ENCODE data around the gene NTM. TPM values are rescaled to one million over a fixed set of nuclear protein-coding genes. Genes with fewer than 3 reads are reported as not detected.

Gene NTM
- total RNA-seq, 2 donors from 2014 or later: 1.7 to 3.6 TPM

GRCh38 chr11:131868629-131869507, 498.5 kb downstream of the NTM start:
- no peak for DNase-seq
- Histone ChIP-seq H3K27ac (ENCODE audit: low read depth, low read length) (no peak overlapping the region), H3K27me3 (ENCODE audit: control insufficient read depth, insufficient read depth, low read length, poor library complexity, severe bottlenecking) (peaks cover 19% of the 10 kb centered on the region), H3K9me3 (ENCODE audit: control insufficient read depth, low read length) (no peaks in the 10 kb centered on the region), H3K4me1 (ENCODE audit: control insufficient read depth, insufficient read depth, low read length) (no peaks in the 10 kb centered on the region), H3K36me3 (ENCODE audit: control insufficient read depth, insufficient read depth, low read length) (no peaks in the 10 kb centered on the region), H3K4me3 (ENCODE audit: low read length) (no peak overlapping the region), H3K9ac (ENCODE audit: extremely low read depth, low read length, poor library complexity, severe bottlenecking) (no peak overlapping the region)
- Mint-ChIP-seq H3K27me3 (ENCODE audit: insufficient read depth) (peaks cover 10% of the 10 kb centered on the region), H3K9me3 (no peaks in the 10 kb centered on the region), H3K36me3 (ENCODE audit: low read depth) (no peaks in the 10 kb centered on the region), H3K4me1 (peaks cover 4% of the 10 kb centered on the region), H3K27ac (no peak overlapping the region), H3K4me3 (no peak overlapping the region)
- 90 to 97% methylated on average over 11 to 17 of the region's 18 CpGs for WGBS, 2 experiments (ENCODE audit: insufficient coverage in 1 of 2, insufficient read length in 1 of 2)
- no peak for TF ChIP-seq CTCF (conservative IDR thresholded peaks at IDR 0.05)

DNA sequence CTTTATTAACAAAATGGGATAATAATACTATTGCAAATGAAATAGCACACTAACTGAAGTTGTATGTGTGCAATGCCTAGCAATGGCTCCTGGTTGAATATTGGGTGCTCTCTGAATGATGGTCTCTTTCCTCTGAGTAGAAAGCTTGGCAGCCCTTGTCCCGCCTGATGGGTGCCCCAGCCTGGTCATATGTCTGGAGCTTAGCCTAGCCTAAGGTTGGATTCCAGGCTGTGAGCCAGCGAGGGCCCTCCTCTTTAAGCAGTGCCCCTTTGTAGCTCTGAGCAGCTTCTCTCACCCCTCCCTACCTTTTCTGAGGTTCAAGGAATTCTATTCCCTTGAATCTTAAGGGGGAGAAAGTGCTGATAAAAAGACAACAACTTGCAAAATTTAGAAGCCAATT, 499.9 kb downstream of the NTM start:
- peaks cover 4% of the 10 kb centered on the region for H3K4me1 Mint-ChIP-seq
- no peaks in the 10 kb centered on the region for H3K36me3 Mint-ChIP-seq (ENCODE audit: low read depth)
- H3K9me3 Mint-ChIP-seq: no peaks in the 10 kb centered on the region
- H3K4me3 ChIP-seq (ENCODE audit: low read length): no peak overlapping the region
- 91 to 100% methylated on average over 1 to 2 of the region's 2 CpGs for WGBS, 2 experiments (ENCODE audit: insufficient coverage in 1 of 2, insufficient read length in 1 of 2)
- H3K36me3 ChIP-seq (ENCODE audit: control insufficient read depth, insufficient read depth, low read length): no peaks in the 10 kb centered on the region
- H3K9me3 ChIP-seq (ENCODE audit: control insufficient read depth, low read length): no peaks in the 10 kb centered on the region
- no peaks in the 10 kb centered on the region for H3K4me1 ChIP-seq (ENCODE audit: control insufficient read depth, insufficient read depth, low read length)
- peaks cover 19% of the 10 kb centered on the region for H3K27me3 ChIP-seq (ENCODE audit: control insufficient read depth, insufficient read depth, low read length, poor library complexity, severe bottlenecking)
- no peak overlapping the region for H3K4me3 Mint-ChIP-seq
- no peak overlapping the region for H3K9ac ChIP-seq (ENCODE audit: extremely low read depth, low read length, poor library complexity, severe bottlenecking)
- DNase-seq: no peak
- no peak for TF ChIP-seq CTCF (conservative IDR thresholded peaks at IDR 0.05)
- peaks cover 10% of the 10 kb centered on the region for H3K27me3 Mint-ChIP-seq (ENCODE audit: insufficient read depth)
- H3K27ac ChIP-seq (ENCODE audit: low read depth, low read length): no peak overlapping the region
- H3K27ac Mint-ChIP-seq: no peak overlapping the region

DNA sequence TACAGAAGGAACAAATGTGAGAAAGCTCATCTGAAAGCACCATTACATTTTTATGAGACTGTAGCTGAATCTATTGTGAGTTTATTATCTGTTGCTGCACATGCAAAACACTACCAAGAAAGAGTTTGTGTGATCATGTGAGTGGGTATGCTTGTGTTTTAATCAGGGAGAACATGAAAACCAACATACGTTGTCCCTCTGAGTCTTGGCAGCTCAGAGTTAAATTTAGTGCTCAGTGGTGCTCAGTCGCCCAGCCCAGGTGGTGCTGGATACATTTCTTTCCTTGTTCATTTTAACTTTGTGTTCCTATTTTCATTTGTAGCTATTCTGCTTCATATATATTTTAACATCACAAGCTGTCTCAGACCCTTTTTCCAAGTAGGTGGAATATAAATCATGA, 500.6 kb downstream of the NTM start:
- no peak overlapping the region for H3K9ac ChIP-seq (ENCODE audit: extremely low read depth, low read length, poor library complexity, severe bottlenecking)
- Mint-ChIP-seq H3K9me3 (no peaks in the 10 kb centered on the region), H3K27me3 (ENCODE audit: insufficient read depth) (peaks cover 14% of the 10 kb centered on the region), H3K27ac (no peak overlapping the region), H3K36me3 (ENCODE audit: low read depth) (no peaks in the 10 kb centered on the region), H3K4me3 (no peak overlapping the region), H3K4me1 (peaks cover 4% of the 10 kb centered on the region)
- WGBS, 2 experiments (ENCODE audit: insufficient coverage in 1 of 2, insufficient read length in 1 of 2): 86 to 88% methylated on average over 1 to 2 of the region's 2 CpGs
- no peaks in the 10 kb centered on the region for H3K4me1 ChIP-seq (ENCODE audit: control insufficient read depth, insufficient read depth, low read length)
- H3K9me3 ChIP-seq (ENCODE audit: control insufficient read depth, low read length): no peaks in the 10 kb centered on the region
- no peak overlapping the region for H3K4me3 ChIP-seq (ENCODE audit: low read length)
- no peak for TF ChIP-seq CTCF (conservative IDR thresholded peaks at IDR 0.05)
- H3K27ac ChIP-seq (ENCODE audit: low read depth, low read length): no peak overlapping the region
- no peaks in the 10 kb centered on the region for H3K36me3 ChIP-seq (ENCODE audit: control insufficient read depth, insufficient read depth, low read length)
- H3K27me3 ChIP-seq (ENCODE audit: control insufficient read depth, insufficient read depth, low read length, poor library complexity, severe bottlenecking): peaks cover 19% of the 10 kb centered on the region
- DNase-seq: no peak
